ENCODE results near the gene CD70. TPM values are rescaled to one million over a fixed set of nuclear protein-coding genes. Genes with fewer than 3 reads are reported as not detected.
"Not testable (repeated sequence)": the region's sequence is repeated elsewhere in the genome, so short reads cannot be mapped to it uniquely, and the experiment has no call there.

Gene CD70
- total RNA-seq, 1 experiment from 2014 or later, result 1.2 TPM

GRCh38 chr19:6602729-6603114, 11.8 kb upstream of the CD70 start:
- H3K56ac ChIP-seq (ENCODE audit: insufficient read length, low read depth, low read length), result no peak overlapping the region
- no peak overlapping the region for H3K4me3 Mint-ChIP-seq
- peaks cover 33% of the 10 kb centered on the region for H3K27me3 Mint-ChIP-seq (ENCODE audit: low read depth)
- peaks cover 0 to 71% of the 10 kb centered on the region in 2 experiments; a peak in 3 of 5 replicates for H3K9me3 Mint-ChIP-seq
- H4K91ac ChIP-seq (ENCODE audit: insufficient read length, low read depth, low read length), result no peak overlapping the region
- peaks cover 0 to 3% (median 0%) of the 10 kb centered on the region in 3 experiments; a peak in 1 of 7 replicates for H3K36me3 Mint-ChIP-seq (ENCODE audit: insufficient read depth in 1 of 3, low read depth in 3 of 3)
- no peak overlapping the region for H3K9ac ChIP-seq (ENCODE audit: extremely low read depth, insufficient read length, low read length)
- DNase-seq, result no peak
- no CpG with 5 or more reads among the region's 5 CpGs for WGBS (ENCODE audit: extremely low coverage, insufficient read length, low lambda C conversion rate)
- no peaks in the 10 kb centered on the region for H3K4me1 ChIP-seq (ENCODE audit: insufficient read depth, low read length)
- no peaks in the 10 kb centered on the region for H3K79me1 ChIP-seq (ENCODE audit: insufficient read depth, low read depth, low read length, poor library complexity, severe bottlenecking)
- H2AK5ac ChIP-seq (ENCODE audit: insufficient read length, low read length), result no peak overlapping the region
- H3K4me2 ChIP-seq (ENCODE audit: insufficient read depth, insufficient read length, low read length), result no peak overlapping the region
- no peak overlapping the region for H2BK20ac ChIP-seq (ENCODE audit: low read depth, low read length, poor library complexity, severe bottlenecking)
- TF ChIP-seq, protein P1, sequence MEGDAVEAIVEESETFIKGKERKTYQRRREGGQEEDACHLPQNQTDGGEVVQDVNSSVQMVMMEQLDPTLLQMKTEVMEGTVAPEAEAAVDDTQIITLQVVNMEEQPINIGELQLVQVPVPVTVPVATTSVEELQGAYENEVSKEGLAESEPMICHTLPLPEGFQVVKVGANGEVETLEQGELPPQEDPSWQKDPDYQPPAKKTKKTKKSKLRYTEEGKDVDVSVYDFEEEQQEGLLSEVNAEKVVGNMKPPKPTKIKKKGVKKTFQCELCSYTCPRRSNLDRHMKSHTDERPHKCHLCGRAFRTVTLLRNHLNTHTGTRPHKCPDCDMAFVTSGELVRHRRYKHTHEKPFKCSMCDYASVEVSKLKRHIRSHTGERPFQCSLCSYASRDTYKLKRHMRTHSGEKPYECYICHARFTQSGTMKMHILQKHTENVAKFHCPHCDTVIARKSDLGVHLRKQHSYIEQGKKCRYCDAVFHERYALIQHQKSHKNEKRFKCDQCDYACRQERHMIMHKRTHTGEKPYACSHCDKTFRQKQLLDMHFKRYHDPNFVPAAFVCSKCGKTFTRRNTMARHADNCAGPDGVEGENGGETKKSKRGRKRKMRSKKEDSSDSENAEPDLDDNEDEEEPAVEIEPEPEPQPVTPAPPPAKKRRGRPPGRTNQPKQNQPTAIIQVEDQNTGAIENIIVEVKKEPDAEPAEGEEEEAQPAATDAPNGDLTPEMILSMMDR (conservative IDR thresholded peaks at IDR 0.05), result no peak
- 0 out of 4 replicates have a peak, but pooled peaks cover 0 to 2% of the 10 kb centered on the region in 2 experiments for H3K4me1 Mint-ChIP-seq
- no peaks in the 10 kb centered on the region for H3K23me2 ChIP-seq (ENCODE audit: insufficient read length, low read depth, low read length, poor library complexity, severe bottlenecking)
- no peaks in the 10 kb centered on the region for H3K27me3 ChIP-seq (ENCODE audit: insufficient read depth, low read length)
- no peak overlapping the region for H2BK120ac ChIP-seq (ENCODE audit: low read depth, low read length, poor library complexity, severe bottlenecking)
- H4K5ac ChIP-seq (ENCODE audit: insufficient read length, low read depth, low read length), result no peak overlapping the region
- no peak overlapping the region for H3K14ac ChIP-seq (ENCODE audit: insufficient read depth, low read length)
- H3K23ac ChIP-seq (ENCODE audit: insufficient read length, low read depth, low read length), result no peak overlapping the region
- H2AFZ ChIP-seq (ENCODE audit: low read length), result no peak overlapping the region
- no peak overlapping the region for H3K18ac ChIP-seq (ENCODE audit: insufficient read length, low read depth, low read length)
- no peak overlapping the region for H3T11ph ChIP-seq (ENCODE audit: low read length)
- H3K79me2 ChIP-seq (ENCODE audit: insufficient read depth, low read length), result no peaks in the 10 kb centered on the region
- no peaks in the 10 kb centered on the region for H4K20me1 ChIP-seq (ENCODE audit: control insufficient read depth, insufficient read depth, insufficient read length)
- H3K27ac ChIP-seq (ENCODE audit: insufficient read length, low read depth, low read length), result no peak overlapping the region
- H4K8ac ChIP-seq (replicated peaks; ENCODE audit: insufficient read length, low read depth, low read length), result no peak overlapping the region
- H3K4ac ChIP-seq (ENCODE audit: low read depth, low read length), result no peak overlapping the region
- H2BK15ac ChIP-seq (ENCODE audit: low read depth, low read length), result no peak overlapping the region
- H3K27ac Mint-ChIP-seq, result no peak overlapping the region
- H3K9me3 ChIP-seq (ENCODE audit: control insufficient read depth, low read depth, low read length), result no peaks in the 10 kb centered on the region
- H2BK12ac ChIP-seq (ENCODE audit: insufficient read length, low read depth, low read length), result no peak overlapping the region
- no peak overlapping the region for H2BK5ac ChIP-seq (ENCODE audit: insufficient read length, low read length)

DNA sequence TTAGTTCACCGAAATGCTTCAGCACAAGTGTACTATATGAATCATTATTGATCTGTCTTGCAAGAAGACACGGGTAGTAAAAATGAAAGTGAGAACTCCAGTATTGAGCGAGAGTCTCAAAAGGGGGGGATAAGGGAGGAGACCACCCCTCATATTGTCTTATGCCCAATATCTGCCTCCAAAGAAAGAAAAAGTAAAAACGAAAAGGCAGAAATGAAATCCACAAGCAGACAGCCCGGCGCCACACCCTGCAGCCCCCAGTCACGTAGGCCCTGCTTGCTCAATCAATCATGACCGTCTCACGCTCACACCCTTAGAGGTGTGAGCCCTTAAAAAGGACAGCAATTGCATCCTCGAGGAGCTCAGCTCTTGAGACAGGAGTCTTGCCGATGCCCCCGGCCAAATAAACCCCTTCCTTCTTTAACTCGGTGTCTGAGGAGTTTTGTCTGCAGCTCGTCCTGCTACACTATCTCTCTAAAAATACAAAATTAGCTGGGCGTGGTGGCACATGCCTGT, 10.6 kb upstream of the CD70 start:
- H3K27me3 ChIP-seq (ENCODE audit: insufficient read depth, low read length); H2AK5ac ChIP-seq (ENCODE audit: insufficient read length, low read length); H3K56ac ChIP-seq (ENCODE audit: insufficient read length, low read depth, low read length); H3K9ac ChIP-seq (ENCODE audit: extremely low read depth, insufficient read length, low read length); H3K36me3 Mint-ChIP-seq (ENCODE audit: insufficient read depth in 1 of 3, low read depth in 3 of 3); H3K79me1 ChIP-seq (ENCODE audit: insufficient read depth, low read depth, low read length, poor library complexity, severe bottlenecking); DNase-seq; H3K27ac ChIP-seq (ENCODE audit: insufficient read length, low read depth, low read length); H4K91ac ChIP-seq (ENCODE audit: insufficient read length, low read depth, low read length); H3K14ac ChIP-seq (ENCODE audit: insufficient read depth, low read length); H2BK15ac ChIP-seq (ENCODE audit: low read depth, low read length); H3K4ac ChIP-seq (ENCODE audit: low read depth, low read length); H4K8ac ChIP-seq (replicated peaks; ENCODE audit: insufficient read length, low read depth, low read length); H3T11ph ChIP-seq (ENCODE audit: low read length); H3K4me1 ChIP-seq (ENCODE audit: insufficient read depth, low read length); H2BK120ac ChIP-seq (ENCODE audit: low read depth, low read length, poor library complexity, severe bottlenecking); H4K20me1 ChIP-seq (ENCODE audit: control insufficient read depth, insufficient read depth, insufficient read length); H3K9me3 ChIP-seq (ENCODE audit: control insufficient read depth, low read depth, low read length); H3K79me2 ChIP-seq (ENCODE audit: insufficient read depth, low read length); H3K27ac Mint-ChIP-seq; H3K18ac ChIP-seq (ENCODE audit: insufficient read length, low read depth, low read length); H3K4me3 Mint-ChIP-seq; H4K5ac ChIP-seq (ENCODE audit: insufficient read length, low read depth, low read length); H3K4me2 ChIP-seq (ENCODE audit: insufficient read depth, insufficient read length, low read length); H2BK5ac ChIP-seq (ENCODE audit: insufficient read length, low read length); H2BK12ac ChIP-seq (ENCODE audit: insufficient read length, low read depth, low read length); H3K23ac ChIP-seq (ENCODE audit: insufficient read length, low read depth, low read length); H3K23me2 ChIP-seq (ENCODE audit: insufficient read length, low read depth, low read length, poor library complexity, severe bottlenecking); H2AFZ ChIP-seq (ENCODE audit: low read length); H2BK20ac ChIP-seq (ENCODE audit: low read depth, low read length, poor library complexity, severe bottlenecking); H3K4me1 Mint-ChIP-seq: not testable (repeated sequence)
- Mint-ChIP-seq H3K9me3 (peaks cover 7 to 75% of the 10 kb centered on the region in 2 experiments), H3K27me3 (ENCODE audit: low read depth) (peaks cover 44% of the 10 kb centered on the region)
- WGBS (ENCODE audit: extremely low coverage, insufficient read length, low lambda C conversion rate), result no CpG with 5 or more reads among the region's 15 CpGs
